Keratinocyte (primary cell): ENCODE data around the gene FBXL14. TPM values are rescaled to one million over a fixed set of nuclear protein-coding genes. Genes with fewer than 3 reads are reported as not detected.

ENCODE experiments used
- DNase-seq: peaks from one replicate; pipeline ENCODE4 v3.0.0-alpha.2; 2011; ENCODE audit warnings: low read depth, missing footprints, low spot score
- FAIRE-seq: peaks from 2 replicates; lab custom pipeline; 2011; peaks lifted over from hg19 to GRCh38; lab: Jason Lieb, UNC
- H2AFZ ChIP-seq: 2 replicates; pipeline ENCODE4 v1.6.0; 2012; ENCODE audit warnings: low read length, control low read depth, inconsistent platforms; ENCODE audit not compliant: control insufficient read depth
- H3K27ac ChIP-seq: 2 replicates; pipeline ENCODE4 v1.5.1; 2011; ENCODE audit warnings: low read length; ENCODE audit not compliant: control insufficient read depth, insufficient read depth
- H3K27me3 ChIP-seq: 3 replicates; pipeline ENCODE4 v1.6.0; 2011; ENCODE audit warnings: low read length; ENCODE audit not compliant: control insufficient read depth, insufficient read depth; ENCODE audit errors: extremely low read depth
- H3K36me3 ChIP-seq, 2 experiments: 2 replicates in 1 of 2; 3 replicates in 1 of 2; pipeline ENCODE4 v1.5.1; 2011; ENCODE audit warnings: low read length in 2 of 2, mild to moderate bottlenecking in 1 of 2; ENCODE audit not compliant: control insufficient read depth in 2 of 2, insufficient read depth in 2 of 2; ENCODE audit errors: extremely low read depth in 1 of 2
- H3K4me1 ChIP-seq: 3 replicates; pipeline ENCODE4 v1.5.1; 2011; ENCODE audit warnings: low read length; ENCODE audit not compliant: control insufficient read depth, insufficient read depth; ENCODE audit errors: extremely low read depth
- H3K4me2 ChIP-seq: 3 replicates; pipeline ENCODE4 v1.6.0; 2011; ENCODE audit warnings: low read depth, low read length; ENCODE audit not compliant: control insufficient read depth, insufficient read depth; ENCODE audit errors: extremely low read depth
- H3K4me3 ChIP-seq, 3 experiments: fragments of 200-600 bp in 1 of 3; sonication (generic) in 1 of 3; 2 replicates in 2 of 3; 3 replicates in 1 of 3; pipeline ENCODE4 v1.5.1; 2011 to 2016; ENCODE audit warnings: low read length in 3 of 3, mild to moderate bottlenecking in 3 of 3, control low read depth in 2 of 3, inconsistent platforms in 1 of 3, low read depth in 1 of 3, mixed read lengths in 1 of 3, mixed run types in 1 of 3, moderate library complexity in 1 of 3; ENCODE audit not compliant: control insufficient read depth in 2 of 3, insufficient read depth in 2 of 3; ENCODE audit errors: extremely low read depth in 1 of 3
- H3K79me2 ChIP-seq: 2 replicates; pipeline ENCODE4 v1.6.0; 2012; ENCODE audit warnings: low read length; ENCODE audit not compliant: control insufficient read depth, insufficient read depth
- H3K9ac ChIP-seq: 3 replicates; pipeline ENCODE4 v1.6.0; 2011; ENCODE audit warnings: low read length; ENCODE audit not compliant: control insufficient read depth, insufficient read depth; ENCODE audit errors: extremely low read depth
- H3K9me1 ChIP-seq: 3 replicates; pipeline ENCODE4 v1.6.0; 2011; ENCODE audit warnings: low read length; ENCODE audit not compliant: control insufficient read depth, insufficient read depth; ENCODE audit errors: extremely low read depth
- H3K9me3 ChIP-seq: 2 replicates; pipeline ENCODE4 v1.5.1; 2012; ENCODE audit warnings: low read depth, low read length; ENCODE audit not compliant: control insufficient read depth
- H4K20me1 ChIP-seq: 3 replicates; pipeline ENCODE4 v1.6.0; 2011; ENCODE audit warnings: low read length; ENCODE audit not compliant: control insufficient read depth, insufficient read depth; ENCODE audit errors: extremely low read depth
- EZH2 ChIP-seq: IDR thresholded peaks from one replicate; pipeline ENCODE4 v1.6.1; 2012; ENCODE audit warnings: inconsistent platforms, mild to moderate bottlenecking, low read length, moderate library complexity
- dilution Hi-C: fragments of 300-500 bp; cut with MboI; formaldehyde crosslinking; loops from one replicate; pipeline ENCODE4 v1.7.0; 2020; ENCODE audit warnings: low sequenced_read_pairs; ENCODE audit not compliant: extremely low pct_ligation_motif_present
- polyA plus RNA-seq, 5 experiments: library from polyadenylated mRNA; depleted of rRNA in 3 of 5; stranded (reverse) in 3 of 5; stranded (forward) in 1 of 5; unstranded in 1 of 5; fragments of >200 nt; gene quantifications; 1 replicate in 1 of 5; 2 replicates in 3 of 5; 3 replicates in 1 of 5; pipeline versions ENCODE4 v1.2.1 to v1.2.3, GENCODE V29; 2011 to 2012; ENCODE audit warnings: missing spikeins in 2 of 5, low read depth in 1 of 5, low replicate concordance in 1 of 5
- TF ChIP-seq, protein P1 (sequence below), 3 experiments: IDR thresholded peaks in 1 of 3; conservative IDR thresholded peaks in 1 of 3; optimal IDR thresholded peaks in 1 of 3; 2 replicates in 2 of 3; 3 replicates in 1 of 3; pipeline versions ENCODE3 to v1.5.1; 2011; ENCODE audit warnings: low read length in 3 of 3, mild to moderate bottlenecking in 3 of 3, moderate library complexity in 2 of 3, control low read depth in 1 of 3, inconsistent platforms in 1 of 3; ENCODE audit not compliant: insufficient read depth in 2 of 3; ENCODE audit errors: extremely low read depth in 1 of 3

Gene FBXL14
- polyA plus RNA-seq, 1 donor (not counting 4 experiments of a cell fraction or from before 2014, with no cell fraction given) = 1.8 TPM

DNA sequence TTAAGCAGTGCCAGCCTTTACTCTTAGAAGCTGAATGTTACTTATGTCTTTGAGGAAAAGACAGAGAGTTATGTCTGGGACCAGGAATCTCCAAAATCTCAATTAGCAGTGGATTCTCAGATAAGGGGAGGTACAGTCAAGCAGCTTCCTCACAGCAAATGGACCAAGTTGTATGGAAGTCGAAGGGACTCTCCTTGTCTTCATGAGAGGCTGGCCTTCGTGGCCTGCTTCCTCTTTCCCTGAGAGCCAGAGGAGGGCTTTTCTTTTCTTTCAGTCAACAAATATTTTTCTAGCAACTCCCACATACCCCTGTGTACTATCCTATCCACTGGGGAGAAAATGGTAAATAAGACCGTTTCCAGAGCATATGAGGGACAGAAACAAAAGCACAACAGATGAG is 28.0 kb upstream of the FBXL14 start:
- Histone ChIP-seq H3K4me3 (no peak overlapping the region), H3K36me3 (no peaks in the 10 kb centered on the region), H3K9me3 (no peaks in the 10 kb centered on the region), H2AFZ (no peak overlapping the region), H3K79me2 (no peaks in the 10 kb centered on the region), H3K9me1 (no peaks in the 10 kb centered on the region), H3K27me3 (peaks cover 12% of the 10 kb centered on the region), H3K27ac (no peak overlapping the region), H3K4me2 (no peak overlapping the region), H3K9ac (no peak overlapping the region), H3K4me1 (peaks cover 20% of the 10 kb centered on the region), H4K20me1 (no peaks in the 10 kb centered on the region)
- FAIRE-seq (no peak), DNase-seq (no peak)
- no peak for TF ChIP-seq EZH2
- TF ChIP-seq, protein P1, sequence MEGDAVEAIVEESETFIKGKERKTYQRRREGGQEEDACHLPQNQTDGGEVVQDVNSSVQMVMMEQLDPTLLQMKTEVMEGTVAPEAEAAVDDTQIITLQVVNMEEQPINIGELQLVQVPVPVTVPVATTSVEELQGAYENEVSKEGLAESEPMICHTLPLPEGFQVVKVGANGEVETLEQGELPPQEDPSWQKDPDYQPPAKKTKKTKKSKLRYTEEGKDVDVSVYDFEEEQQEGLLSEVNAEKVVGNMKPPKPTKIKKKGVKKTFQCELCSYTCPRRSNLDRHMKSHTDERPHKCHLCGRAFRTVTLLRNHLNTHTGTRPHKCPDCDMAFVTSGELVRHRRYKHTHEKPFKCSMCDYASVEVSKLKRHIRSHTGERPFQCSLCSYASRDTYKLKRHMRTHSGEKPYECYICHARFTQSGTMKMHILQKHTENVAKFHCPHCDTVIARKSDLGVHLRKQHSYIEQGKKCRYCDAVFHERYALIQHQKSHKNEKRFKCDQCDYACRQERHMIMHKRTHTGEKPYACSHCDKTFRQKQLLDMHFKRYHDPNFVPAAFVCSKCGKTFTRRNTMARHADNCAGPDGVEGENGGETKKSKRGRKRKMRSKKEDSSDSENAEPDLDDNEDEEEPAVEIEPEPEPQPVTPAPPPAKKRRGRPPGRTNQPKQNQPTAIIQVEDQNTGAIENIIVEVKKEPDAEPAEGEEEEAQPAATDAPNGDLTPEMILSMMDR (optimal IDR thresholded peaks at IDR 0.05 in 1 of 3, IDR thresholded peaks at IDR 0.05 in 1 of 3, conservative IDR thresholded peaks at IDR 0.05 in 1 of 3; ENCODE audit: extremely low read depth in 1 of 3, insufficient read depth in 2 of 3, low read length in 3 of 3) = no peak
- dilution Hi-C loops = no loop called here

DNA sequence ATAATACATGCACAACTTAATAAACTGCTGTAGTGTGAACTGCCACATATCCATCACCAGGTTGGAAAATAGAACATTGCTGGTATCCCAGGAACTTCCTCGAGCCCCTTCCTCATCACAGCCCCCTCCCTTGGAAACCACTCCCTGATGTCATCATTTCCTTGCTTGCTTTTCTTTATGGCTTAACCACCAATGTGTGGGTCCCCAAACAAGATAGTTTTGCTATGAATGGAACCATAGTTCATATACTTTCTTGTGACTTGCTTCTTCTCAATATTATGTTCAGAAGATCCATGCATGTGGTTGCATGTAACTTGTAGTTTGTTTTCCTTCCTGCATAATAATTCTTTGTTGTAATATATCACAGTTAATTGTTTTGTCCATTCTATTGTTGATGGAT is 25.7 kb upstream of the FBXL14 start:
- DNase-seq = no peak
- Histone ChIP-seq H3K9me3 (no peaks in the 10 kb centered on the region), H3K79me2 (no peaks in the 10 kb centered on the region), H3K4me1 (peaks cover 30% of the 10 kb centered on the region), H4K20me1 (peaks cover 10% of the 10 kb centered on the region), H3K9ac (no peak overlapping the region), H3K27ac (no peak overlapping the region), H3K36me3 (no peaks in the 10 kb centered on the region), H3K4me2 (no peak overlapping the region), H3K9me1 (no peaks in the 10 kb centered on the region), H2AFZ (no peak overlapping the region), H3K27me3 (peaks cover 19% of the 10 kb centered on the region), H3K4me3 (no peak overlapping the region)
- FAIRE-seq = no peak
- dilution Hi-C loops = no loop called here
- no peak for TF ChIP-seq EZH2
- TF ChIP-seq, protein P1 (optimal IDR thresholded peaks at IDR 0.05 in 1 of 3, IDR thresholded peaks at IDR 0.05 in 1 of 3, conservative IDR thresholded peaks at IDR 0.05 in 1 of 3; ENCODE audit: extremely low read depth in 1 of 3, insufficient read depth in 2 of 3, low read length in 3 of 3) = no peak
